ENCODE measurements around the gene TEX36.

DNA sequence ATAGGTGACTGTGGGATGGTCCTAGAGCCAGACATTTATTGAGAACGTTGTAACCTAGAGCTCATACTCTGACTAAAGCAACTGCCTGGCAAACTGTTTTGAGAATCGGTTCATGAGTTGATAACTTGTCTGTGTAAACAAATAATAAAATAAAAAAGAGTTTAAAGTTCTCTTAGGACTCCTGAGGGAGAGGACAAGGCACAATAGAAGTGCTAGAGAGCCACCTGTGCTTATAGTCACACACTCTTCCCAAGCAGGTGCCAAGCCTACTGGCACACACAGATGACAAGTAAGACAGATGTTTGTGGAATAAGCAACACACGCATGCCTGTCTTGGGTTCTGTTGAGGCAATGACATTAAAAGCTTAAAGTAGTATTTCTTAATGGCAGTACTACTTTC, 44.5 kb upstream of the TEX36 start:
- TF ChIP-seq, protein P1, sequence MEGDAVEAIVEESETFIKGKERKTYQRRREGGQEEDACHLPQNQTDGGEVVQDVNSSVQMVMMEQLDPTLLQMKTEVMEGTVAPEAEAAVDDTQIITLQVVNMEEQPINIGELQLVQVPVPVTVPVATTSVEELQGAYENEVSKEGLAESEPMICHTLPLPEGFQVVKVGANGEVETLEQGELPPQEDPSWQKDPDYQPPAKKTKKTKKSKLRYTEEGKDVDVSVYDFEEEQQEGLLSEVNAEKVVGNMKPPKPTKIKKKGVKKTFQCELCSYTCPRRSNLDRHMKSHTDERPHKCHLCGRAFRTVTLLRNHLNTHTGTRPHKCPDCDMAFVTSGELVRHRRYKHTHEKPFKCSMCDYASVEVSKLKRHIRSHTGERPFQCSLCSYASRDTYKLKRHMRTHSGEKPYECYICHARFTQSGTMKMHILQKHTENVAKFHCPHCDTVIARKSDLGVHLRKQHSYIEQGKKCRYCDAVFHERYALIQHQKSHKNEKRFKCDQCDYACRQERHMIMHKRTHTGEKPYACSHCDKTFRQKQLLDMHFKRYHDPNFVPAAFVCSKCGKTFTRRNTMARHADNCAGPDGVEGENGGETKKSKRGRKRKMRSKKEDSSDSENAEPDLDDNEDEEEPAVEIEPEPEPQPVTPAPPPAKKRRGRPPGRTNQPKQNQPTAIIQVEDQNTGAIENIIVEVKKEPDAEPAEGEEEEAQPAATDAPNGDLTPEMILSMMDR (IDR thresholded peaks at IDR 0.05), result no peak
- TF ChIP-seq EP300 (IDR thresholded peaks at IDR 0.05), result no peak
- TF ChIP-seq POLR2A (IDR thresholded peaks at IDR 0.05), result no peak
- no peak for TF ChIP-seq POLR2AphosphoS5 (IDR thresholded peaks at IDR 0.05)
